Adipocyte (in vitro differentiated cells): Measurements from ENCODE around the gene YWHAE.

Source experiments
- DNase-seq: peaks from one replicate; pipeline ENCODE4 v3.0.0-alpha.2; 2015; ENCODE audit warnings: low read depth
- H3K27me3 ChIP-seq: replicated peaks from 2 replicates; pipeline ENCODE4 v1.7.0; 2013; ENCODE audit warnings: mild to moderate bottlenecking, low read length, moderate library complexity; ENCODE audit not compliant: control insufficient read depth, insufficient read depth
- H3K36me3 ChIP-seq: 2 replicates; pipeline ENCODE4 v1.7.0; 2013; ENCODE audit warnings: low read length, mild to moderate bottlenecking, moderate library complexity; ENCODE audit not compliant: control insufficient read depth, insufficient read depth, severe bottlenecking
- H3K4me1 ChIP-seq: 2 replicates; pipeline ENCODE4 v1.7.0; 2013; ENCODE audit warnings: mild to moderate bottlenecking, low read length, moderate library complexity; ENCODE audit not compliant: control insufficient read depth, insufficient read depth
- H3K4me3 ChIP-seq: 2 replicates; pipeline ENCODE4 v1.7.0; 2013; ENCODE audit warnings: mild to moderate bottlenecking, low read length, moderate library complexity
- H3K9ac ChIP-seq: 2 replicates; pipeline ENCODE4 v1.7.0; 2013; ENCODE audit warnings: mild to moderate bottlenecking, low read length, moderate library complexity
- H3K9me3 ChIP-seq: 2 replicates; pipeline ENCODE4 v1.7.0; 2013; ENCODE audit warnings: mild to moderate bottlenecking, low read length, moderate library complexity; ENCODE audit not compliant: control insufficient read depth

Gene YWHAE

GRCh38 chr17:1351971-1352370 lies 48.1 kb downstream of the YWHAE start:
- no peaks in the 10 kb centered on the region for H3K27me3 ChIP-seq
- no peak overlapping the region for H3K4me3 ChIP-seq
- no peak overlapping the region for H3K9ac ChIP-seq
- H3K9me3 ChIP-seq = no peaks in the 10 kb centered on the region
- DNase-seq = no peak
- peaks cover 16% of the 10 kb centered on the region for H3K4me1 ChIP-seq
- H3K36me3 ChIP-seq = peaks cover 73% of the 10 kb centered on the region

DNA sequence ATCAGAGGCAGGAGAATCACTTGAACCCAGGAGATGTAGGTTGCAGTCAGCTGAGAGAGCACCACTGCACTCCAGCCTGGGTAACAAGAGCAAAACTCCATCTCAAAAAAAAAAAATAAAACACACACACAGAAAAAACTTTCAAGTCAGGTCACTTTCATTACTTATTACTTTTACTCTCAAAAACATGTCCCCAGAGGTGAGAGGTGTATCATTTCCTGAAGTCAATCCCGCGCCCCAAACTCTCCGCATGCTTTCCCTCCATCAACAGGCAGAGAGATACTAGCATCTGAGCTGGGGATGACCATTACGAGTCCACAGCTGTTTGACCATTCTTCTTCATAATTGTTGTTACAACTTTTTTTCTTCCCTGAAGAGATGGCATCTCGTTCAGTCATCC lies 48.7 kb downstream of the YWHAE start:
- peaks cover 67% of the 10 kb centered on the region for H3K36me3 ChIP-seq
- H3K4me1 ChIP-seq = peaks cover 16% of the 10 kb centered on the region
- H3K4me3 ChIP-seq = no peak overlapping the region
- DNase-seq = no peak
- no peaks in the 10 kb centered on the region for H3K27me3 ChIP-seq
- H3K9ac ChIP-seq = no peak overlapping the region
- no peaks in the 10 kb centered on the region for H3K9me3 ChIP-seq

- no peaks in the 10 kb centered on the region for H3K27me3 ChIP-seq
- H3K4me1 ChIP-seq = peaks cover 33% of the 10 kb centered on the region
- peak overlapping the region; percentile 76 for H3K4me3 ChIP-seq
- peaks cover 64% of the 10 kb centered on the region for H3K36me3 ChIP-seq
- DNase-seq = no peak
- H3K9me3 ChIP-seq = no peaks in the 10 kb centered on the region
- H3K9ac ChIP-seq = peak overlapping the region; percentile 76
Measured at GRCh38 chr17:1347589-1348323, 52.3 kb downstream of the YWHAE start.

- Histone ChIP-seq H3K4me3 (no peak overlapping the region), H3K9me3 (no peaks in the 10 kb centered on the region), H3K4me1 (peaks cover 29% of the 10 kb centered on the region), H3K9ac (no peak overlapping the region), H3K36me3 (peaks cover 44% of the 10 kb centered on the region), H3K27me3 (no peaks in the 10 kb centered on the region)
- DNase-seq = no peak
Measured at GRCh38 chr17:1344521-1344920, 55.5 kb downstream of the YWHAE start.

GRCh38 chr17:1343554-1343953 lies 56.5 kb downstream of the YWHAE start:
- peaks cover 38% of the 10 kb centered on the region for H3K36me3 ChIP-seq
- no peaks in the 10 kb centered on the region for H3K27me3 ChIP-seq
- no peaks in the 10 kb centered on the region for H3K9me3 ChIP-seq
- no peak for DNase-seq
- H3K4me1 ChIP-seq = peaks cover 29% of the 10 kb centered on the region
- H3K9ac ChIP-seq = no peak overlapping the region
- no peak overlapping the region for H3K4me3 ChIP-seq

- Histone ChIP-seq H3K27me3 (no peaks in the 10 kb centered on the region), H3K36me3 (peaks cover 31% of the 10 kb centered on the region), H3K4me1 (peaks cover 13% of the 10 kb centered on the region), H3K9ac (no peak overlapping the region), H3K9me3 (no peaks in the 10 kb centered on the region), H3K4me3 (no peak overlapping the region)
- no peak for DNase-seq
Measured at GRCh38 chr17:1340371-1340770, 59.7 kb downstream of the YWHAE start.

DNA sequence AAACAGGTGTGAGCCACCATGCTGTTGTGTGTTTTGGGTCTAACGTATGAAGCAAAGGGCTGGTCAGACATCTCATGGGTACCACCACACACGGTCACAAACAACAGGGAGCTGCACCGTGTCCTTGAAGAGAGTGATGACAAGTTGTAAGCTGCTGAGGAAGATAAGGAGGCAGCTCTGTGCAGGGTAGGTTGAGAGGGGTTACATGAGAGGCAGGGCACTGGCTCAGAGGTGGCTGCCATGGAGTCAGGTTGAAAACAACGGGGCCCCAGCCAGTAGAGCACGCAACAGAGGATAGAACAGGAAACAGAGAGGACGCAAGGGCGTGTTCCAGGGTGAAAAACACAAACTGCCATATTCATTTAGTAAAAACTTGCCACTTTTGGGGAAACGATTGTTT lies 68.3 kb downstream of the YWHAE start:
- no peaks in the 10 kb centered on the region for H3K9me3 ChIP-seq
- H3K9ac ChIP-seq = no peak overlapping the region
- H3K36me3 ChIP-seq = no peaks in the 10 kb centered on the region
- H3K27me3 ChIP-seq = no peaks in the 10 kb centered on the region
- H3K4me1 ChIP-seq = peaks cover 38% of the 10 kb centered on the region
- DNase-seq = no peak
- H3K4me3 ChIP-seq = no peak overlapping the region

DNA sequence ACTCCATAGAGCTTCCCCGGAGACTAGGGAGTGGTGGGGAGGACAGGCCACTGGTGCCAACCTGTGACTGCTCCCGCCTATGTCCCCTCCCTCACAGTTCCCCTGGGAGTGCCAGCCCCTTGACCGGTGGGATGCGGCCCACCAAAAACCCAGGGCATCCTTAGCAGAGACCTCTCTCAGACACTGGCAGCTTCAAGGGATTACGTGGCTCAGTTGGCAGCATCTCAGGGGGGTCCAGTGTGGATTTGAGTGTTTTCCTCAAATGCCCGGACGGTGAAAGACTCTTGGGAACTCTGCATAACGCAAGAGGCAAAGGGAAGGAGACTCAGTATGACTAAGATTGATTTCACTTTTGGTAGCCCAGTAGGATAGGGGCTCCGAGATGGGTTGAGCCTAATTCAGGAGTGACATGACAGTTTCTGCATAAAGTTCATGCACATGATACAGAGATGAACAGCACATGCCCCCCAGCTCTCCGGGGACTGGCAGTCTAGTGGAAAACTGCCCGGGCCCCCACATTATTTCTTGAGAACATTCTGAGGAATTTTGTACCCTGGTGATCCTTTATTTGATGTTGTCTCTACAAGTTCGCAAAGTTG lies 70.2 kb downstream of the YWHAE start:
- peak overlapping the region; percentile 58 for H3K9ac ChIP-seq
- H3K27me3 ChIP-seq = no peaks in the 10 kb centered on the region
- H3K9me3 ChIP-seq = no peaks in the 10 kb centered on the region
- H3K36me3 ChIP-seq = no peaks in the 10 kb centered on the region
- DNase-seq = no peak
- H3K4me3 ChIP-seq = no peak overlapping the region
- peaks cover 38% of the 10 kb centered on the region for H3K4me1 ChIP-seq

DNA sequence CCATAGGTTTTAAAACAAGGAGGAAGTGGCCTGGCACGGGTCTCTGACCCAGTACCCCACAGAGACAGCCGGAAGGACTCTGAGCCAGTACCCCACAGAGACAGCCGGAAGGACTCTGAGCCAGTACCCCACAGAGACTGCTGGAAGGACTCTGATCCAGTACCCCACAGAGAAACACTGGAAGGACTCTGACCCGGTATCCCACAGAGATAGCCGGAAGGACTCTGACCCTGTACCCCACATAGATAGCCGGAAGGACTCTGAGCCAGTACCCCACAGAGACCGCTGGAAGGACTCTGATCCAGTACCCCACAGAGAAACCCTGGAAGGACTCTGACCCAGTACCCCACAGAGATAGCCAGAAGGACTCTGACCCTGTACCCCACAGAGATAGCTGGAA lies 71.6 kb downstream of the YWHAE start:
- Histone ChIP-seq H3K4me3 (no peak overlapping the region), H3K36me3 (no peaks in the 10 kb centered on the region)
- no peak for DNase-seq

GRCh38 chr17:1325766-1326165 lies 74.3 kb downstream of the YWHAE start:
- Histone ChIP-seq H3K9me3 (no peaks in the 10 kb centered on the region), H3K4me3 (no peak overlapping the region), H3K9ac (no peak overlapping the region), H3K36me3 (no peaks in the 10 kb centered on the region), H3K27me3 (peaks cover 5% of the 10 kb centered on the region), H3K4me1 (peaks cover 21% of the 10 kb centered on the region)
- no peak for DNase-seq

More for the DNA sequence above, 71.6 kb downstream of the YWHAE start:
- Histone ChIP-seq H3K9ac (no peak overlapping the region), H3K9me3 (no peaks in the 10 kb centered on the region), H3K4me1 (peaks cover 30% of the 10 kb centered on the region), H3K27me3 (no peaks in the 10 kb centered on the region)

DNA sequence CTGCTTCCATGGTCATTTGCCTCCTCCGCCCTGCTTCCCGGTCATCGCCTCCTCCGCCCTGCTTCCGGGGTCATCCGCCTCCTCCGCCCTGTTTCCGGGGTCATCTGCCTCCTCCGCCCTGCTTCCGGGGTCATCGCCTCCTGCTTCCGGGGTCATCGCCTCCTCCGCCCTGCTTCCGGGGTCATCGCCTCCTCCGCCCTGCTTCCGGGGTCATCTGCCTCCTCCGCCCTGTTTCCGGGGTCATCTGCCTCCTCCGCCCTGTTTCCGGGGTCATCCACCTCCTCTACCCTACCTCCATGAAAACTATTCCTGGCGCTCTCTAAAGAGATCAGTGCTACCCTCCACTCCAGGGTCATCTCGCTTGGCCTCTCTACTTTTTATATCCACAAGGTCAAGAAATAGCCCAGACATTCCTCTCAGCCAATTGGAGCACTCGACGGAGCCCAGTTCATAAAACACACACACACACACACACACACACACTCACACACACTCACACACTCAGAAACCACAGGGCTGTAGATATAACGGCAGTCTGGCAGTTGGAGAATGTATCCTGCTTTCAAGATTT lies 75.7 kb downstream of the YWHAE start:
- H3K4me1 ChIP-seq = peaks cover 6% of the 10 kb centered on the region
- no peak overlapping the region for H3K4me3 ChIP-seq
- no peak overlapping the region for H3K9ac ChIP-seq
- H3K9me3 ChIP-seq = no peaks in the 10 kb centered on the region
- H3K27me3 ChIP-seq = peaks cover 11% of the 10 kb centered on the region
- no peak for DNase-seq
- H3K36me3 ChIP-seq = no peaks in the 10 kb centered on the region
